Measurements from ENCODE around the gene TCEAL7.

The TCEAL7 gene

DNA sequence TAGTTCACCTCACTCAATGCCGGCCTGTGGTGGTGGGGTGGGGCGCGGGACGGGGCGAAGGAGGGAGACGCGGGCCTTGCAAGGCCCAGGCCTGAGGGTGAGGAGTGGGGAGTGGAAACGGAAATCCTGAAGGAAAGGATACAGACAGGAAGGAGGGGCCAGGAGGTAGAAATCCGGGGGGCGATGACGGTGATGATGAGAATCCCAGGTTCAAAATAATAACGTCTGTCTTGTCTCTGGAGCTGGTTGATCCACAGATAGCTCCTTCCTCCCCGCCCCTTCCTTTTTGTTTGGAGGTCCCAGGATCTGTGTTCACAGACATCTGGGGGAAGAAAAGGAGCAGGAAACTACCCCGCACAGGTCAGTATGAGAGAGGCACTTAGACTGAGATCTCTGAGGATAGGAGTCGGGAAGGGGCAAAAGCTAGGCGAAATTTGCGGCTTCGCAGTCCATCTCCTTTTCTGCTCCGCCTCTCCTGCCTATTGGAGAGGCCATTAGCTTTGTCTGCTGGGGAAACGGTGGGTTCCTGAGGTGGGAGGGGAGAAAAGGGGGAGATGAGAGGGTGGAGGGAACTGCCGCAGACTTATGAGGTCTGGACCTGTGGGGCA, 746 bp downstream of the TCEAL7 start:
- TF ChIP-seq, protein P1, sequence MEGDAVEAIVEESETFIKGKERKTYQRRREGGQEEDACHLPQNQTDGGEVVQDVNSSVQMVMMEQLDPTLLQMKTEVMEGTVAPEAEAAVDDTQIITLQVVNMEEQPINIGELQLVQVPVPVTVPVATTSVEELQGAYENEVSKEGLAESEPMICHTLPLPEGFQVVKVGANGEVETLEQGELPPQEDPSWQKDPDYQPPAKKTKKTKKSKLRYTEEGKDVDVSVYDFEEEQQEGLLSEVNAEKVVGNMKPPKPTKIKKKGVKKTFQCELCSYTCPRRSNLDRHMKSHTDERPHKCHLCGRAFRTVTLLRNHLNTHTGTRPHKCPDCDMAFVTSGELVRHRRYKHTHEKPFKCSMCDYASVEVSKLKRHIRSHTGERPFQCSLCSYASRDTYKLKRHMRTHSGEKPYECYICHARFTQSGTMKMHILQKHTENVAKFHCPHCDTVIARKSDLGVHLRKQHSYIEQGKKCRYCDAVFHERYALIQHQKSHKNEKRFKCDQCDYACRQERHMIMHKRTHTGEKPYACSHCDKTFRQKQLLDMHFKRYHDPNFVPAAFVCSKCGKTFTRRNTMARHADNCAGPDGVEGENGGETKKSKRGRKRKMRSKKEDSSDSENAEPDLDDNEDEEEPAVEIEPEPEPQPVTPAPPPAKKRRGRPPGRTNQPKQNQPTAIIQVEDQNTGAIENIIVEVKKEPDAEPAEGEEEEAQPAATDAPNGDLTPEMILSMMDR (conservative IDR thresholded peaks at IDR 0.05; ENCODE audit: low read depth, low read length): no peak
- peak overlapping the region; percentile 57 for H3K4me3 ChIP-seq (ENCODE audit: low read depth, low read length)
- DNase-seq (ENCODE audit: low read depth): peak; percentile 17

DNA sequence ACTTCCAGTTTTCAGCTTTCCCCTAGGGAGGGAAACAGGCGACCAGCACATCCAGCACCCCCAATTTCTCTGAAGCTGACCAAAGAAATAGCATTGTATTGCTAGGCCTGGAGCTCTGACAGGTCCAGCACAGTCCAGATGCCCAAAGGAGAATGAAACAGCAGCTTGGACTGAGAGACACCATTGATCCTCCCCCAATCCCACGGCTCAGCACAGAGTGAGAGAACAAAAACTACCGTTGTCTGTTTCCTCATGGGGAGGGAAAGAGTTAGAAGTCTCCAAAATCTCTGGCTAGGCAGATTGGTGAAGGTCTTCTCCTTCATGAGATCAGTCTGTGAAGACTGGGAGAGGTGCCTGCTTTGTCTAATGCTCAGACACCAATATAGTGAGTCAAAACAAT, 8.6 kb downstream of the TCEAL7 start:
- no peak for DNase-seq (ENCODE audit: low read depth)
- no peak overlapping the region for H3K4me3 ChIP-seq (ENCODE audit: low read depth, low read length)
- TF ChIP-seq, protein P1 (conservative IDR thresholded peaks at IDR 0.05; ENCODE audit: low read depth, low read length): no peak

DNA sequence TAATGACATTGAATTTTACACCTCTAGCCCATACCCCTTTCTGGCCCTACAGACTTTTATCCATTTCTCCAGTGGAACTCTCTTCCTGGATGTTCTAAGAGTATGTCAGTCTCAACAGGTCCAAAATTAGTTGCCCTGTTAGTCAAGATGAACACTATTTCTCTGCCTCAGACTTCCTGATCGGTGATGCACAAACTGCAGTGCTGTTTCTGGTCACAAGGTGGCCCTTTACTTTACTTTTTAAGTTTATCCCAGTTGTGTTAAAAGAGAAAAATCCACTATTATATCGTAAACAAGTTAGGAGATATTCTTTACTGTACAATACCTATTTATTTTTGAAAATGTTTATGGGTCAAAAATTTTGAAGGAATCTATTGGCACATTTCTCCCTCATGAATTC, 13.1 kb downstream of the TCEAL7 start:
- TF ChIP-seq, protein P1 (conservative IDR thresholded peaks at IDR 0.05; ENCODE audit: low read depth, low read length): peak; percentile 72
- H3K4me3 ChIP-seq (ENCODE audit: low read depth, low read length): no peak overlapping the region
- DNase-seq (ENCODE audit: low read depth): peak; percentile 69

DNA sequence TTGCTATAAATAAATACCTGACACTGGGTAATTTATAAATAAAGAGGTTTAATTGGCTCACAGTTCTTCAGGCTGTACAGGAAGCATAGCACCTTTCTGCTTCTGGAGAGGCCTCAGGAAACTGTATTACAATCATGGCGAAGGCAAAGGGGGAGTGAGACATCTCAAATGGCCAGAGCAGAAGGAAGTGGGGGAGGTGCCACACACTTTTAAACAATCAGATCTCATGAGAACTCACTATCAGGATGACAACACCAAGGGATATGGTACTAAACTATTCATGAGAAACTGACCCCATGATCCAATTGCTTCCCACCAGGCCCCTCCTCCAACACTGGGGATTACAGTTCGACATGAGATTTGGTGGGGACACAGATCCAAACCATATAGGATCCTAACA, 14.6 kb downstream of the TCEAL7 start:
- TF ChIP-seq, protein P1 (conservative IDR thresholded peaks at IDR 0.05; ENCODE audit: low read depth, low read length): no peak
- no peak overlapping the region for H3K4me3 ChIP-seq (ENCODE audit: low read depth, low read length)
- DNase-seq (ENCODE audit: low read depth): no peak

DNA sequence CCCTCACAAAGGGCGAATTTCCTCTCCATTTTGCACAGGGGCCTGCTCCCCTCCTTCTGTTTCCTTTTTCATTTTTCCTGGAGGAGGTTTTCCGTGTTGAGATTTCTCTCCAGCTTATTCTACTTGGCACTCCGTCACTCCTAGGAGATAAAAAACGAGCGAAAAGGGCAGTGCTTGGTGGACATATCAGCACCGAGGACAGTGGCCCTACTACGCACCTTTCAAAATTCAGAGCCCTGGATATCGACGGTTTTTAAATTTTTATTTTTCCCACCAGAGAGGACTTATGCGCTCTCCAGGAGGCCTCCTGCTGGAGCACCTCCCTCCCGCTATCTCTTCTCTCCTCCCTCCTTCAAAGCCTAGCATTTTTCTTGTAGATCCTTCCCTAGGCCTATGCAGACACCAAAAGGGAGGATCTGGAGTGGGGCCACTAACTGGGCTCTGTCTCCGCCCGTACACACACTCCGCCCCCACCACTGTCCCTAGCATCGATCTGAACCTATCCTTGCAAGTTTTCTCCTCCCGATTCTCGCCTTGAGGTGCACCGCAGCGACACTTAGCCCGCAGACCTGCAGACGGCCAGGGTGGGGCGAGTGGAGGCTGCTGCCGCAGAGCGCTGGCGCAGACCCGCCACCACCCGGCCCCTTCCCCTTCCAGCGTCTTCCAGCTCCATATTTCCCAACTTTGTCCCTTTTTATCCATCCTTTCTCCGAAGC, 17.8 kb downstream of the TCEAL7 start:
- TF ChIP-seq, protein P1 (conservative IDR thresholded peaks at IDR 0.05; ENCODE audit: low read depth, low read length): no peak
- H3K4me3 ChIP-seq (ENCODE audit: low read depth, low read length): peak overlapping the region; percentile 16
- no peak for DNase-seq (ENCODE audit: low read depth)

DNA sequence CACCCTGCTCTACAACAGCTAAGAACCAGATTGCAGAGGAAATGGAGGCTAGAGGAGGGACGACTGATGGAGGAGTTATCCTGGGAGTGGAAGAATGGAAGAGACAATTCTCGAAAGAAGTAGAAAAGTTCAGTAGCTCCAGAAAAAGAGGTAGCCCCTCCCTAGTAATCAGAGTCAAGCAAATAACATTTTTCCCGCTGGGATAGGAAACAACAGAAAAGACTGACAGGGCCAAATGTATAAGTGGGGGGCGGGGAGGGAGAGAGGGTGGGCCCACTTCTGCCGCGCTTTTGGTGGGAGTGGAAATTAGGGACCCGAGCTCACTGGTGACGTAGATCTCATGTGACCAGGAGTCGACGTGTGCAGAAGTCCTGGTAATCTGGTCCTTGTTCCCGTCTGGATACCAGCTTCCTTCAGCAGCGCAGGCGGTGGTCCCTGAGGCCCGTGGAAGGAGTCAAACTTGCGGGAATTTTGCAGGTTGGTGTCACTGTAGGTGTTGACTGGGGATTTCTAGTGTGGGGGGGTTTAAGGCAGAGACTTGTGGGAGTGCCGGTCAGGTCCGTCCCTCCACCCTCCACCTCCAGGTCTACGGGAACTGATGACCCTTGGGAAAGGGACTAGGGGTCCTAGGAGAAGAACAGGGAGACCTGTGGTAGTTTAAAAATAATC, 26.2 kb downstream of the TCEAL7 start, which contains the start of gene TCEAL9:
Gene TCEAL9 (plus strand): TSS at position 377 of the 669 bp plus-strand sequence. CDS start 1,179 bp downstream, outside the sequence.
- TF ChIP-seq, protein P1 (conservative IDR thresholded peaks at IDR 0.05; ENCODE audit: low read depth, low read length): no peak
- peak within 1 kb of the TSS; percentile 82 for H3K4me3 ChIP-seq (ENCODE audit: low read depth, low read length)
- peak; percentile 86 for DNase-seq (ENCODE audit: low read depth)
